HepG2 (cell line): ENCODE measurements around the gene OCSTAMP. TPM values are rescaled to one million over a fixed set of nuclear protein-coding genes. Genes with fewer than 3 reads are reported as not detected.

ENCODE experiments used
- EHMT2 ChIP-seq: fragments of 200-600 bp; sonication (generic); IDR thresholded peaks from 2 replicates; pipeline ENCODE4 v1.7.0; 2017; ENCODE audit warnings: antibody characterized with exemption, low read depth, low read length, borderline replicate concordance
- HNF4A ChIP-seq: sonication (generic); formaldehyde crosslinking; IDR thresholded peaks from 2 replicates; pipeline ENCODE4 v1.4.0; 2020; ENCODE audit warnings: missing genetic modification reagents
- HOXD1 ChIP-seq: sonication (generic); formaldehyde crosslinking; IDR thresholded peaks from 2 replicates; pipeline ENCODE4 v1.5.0; 2020; ENCODE audit warnings: missing genetic modification reagents
- JDP2 ChIP-seq: sonication (generic); formaldehyde crosslinking; IDR thresholded peaks from 2 replicates; pipeline ENCODE4 v1.8.1; 2022; ENCODE audit warnings: missing genetic modification reagents, borderline replicate concordance
- NCOR1 ChIP-seq: fragments of 200-600 bp; sonication (generic); IDR thresholded peaks from 2 replicates; pipeline ENCODE4 v1.7.0; 2017; ENCODE audit warnings: antibody characterized with exemption, low read length, borderline replicate concordance
- TBX3 ChIP-seq: fragments of 450-650 bp; IDR thresholded peaks from 2 replicates; pipeline ENCODE4 v1.6.1; 2017; ENCODE audit warnings: antibody characterized with exemption, mild to moderate bottlenecking, inconsistent platforms, borderline replicate concordance
- ZFYVE20 ChIP-seq: sonication (generic); formaldehyde crosslinking; IDR thresholded peaks from 2 replicates; pipeline ENCODE4 v1.8.0; 2023; ENCODE audit warnings: low read depth, mild to moderate bottlenecking, moderate library complexity, missing genetic modification reagents, borderline replicate concordance
- ZNF44 ChIP-seq: sonication (generic); formaldehyde crosslinking; IDR thresholded peaks from 2 replicates; pipeline ENCODE4 v1.5.1; 2020; ENCODE audit warnings: mild to moderate bottlenecking, missing genetic modification reagents
- ZNF766 ChIP-seq: sonication (generic); formaldehyde crosslinking; IDR thresholded peaks from 2 replicates; pipeline ENCODE4 v1.5.0; 2020; ENCODE audit warnings: missing genetic modification reagents, borderline replicate concordance
- ZSCAN20 ChIP-seq: sonication (generic); formaldehyde crosslinking; IDR thresholded peaks from 2 replicates; pipeline ENCODE4 v1.4.0; 2020; ENCODE audit warnings: missing genetic modification reagents, mild to moderate bottlenecking, borderline replicate concordance
- polyA plus RNA-seq, 8 experiments: library from polyadenylated mRNA; depleted of rRNA in 3 of 8; stranded (reverse) in 7 of 8; unstranded in 1 of 8; fragments of >200 nt; fragmentation: Illumina TruSeq in 4 of 8; extraction: Trizol in 4 of 8; gene quantifications; 2 replicates each; pipeline versions ENCODE4 v1.2.1 to v1.2.3, GENCODE V29; 2011 to 2016; ENCODE audit warnings: low read depth in 4 of 8, missing spikeins in 1 of 8, mixed read lengths in 1 of 8; ENCODE audit not compliant: insufficient read depth in 1 of 8
- total RNA-seq, 5 experiments: library from RNA; depleted of rRNA; stranded (reverse); fragments of >200 nt; fragmentation: Illumina TruSeq; extraction: Trizol; gene quantifications; 2 replicates each; pipeline ENCODE4 v1.2.3, GENCODE V29; 2016; ENCODE audit warnings: low read depth in 1 of 5
- TF ChIP-seq, protein P1 (sequence below), 2 experiments: sonication (generic) in 1 of 2; formaldehyde crosslinking in 1 of 2; IDR thresholded peaks; 2 replicates each; pipeline versions ENCODE4 v1.6.1 to v1.9.0; 2014 to 2022; ENCODE audit warnings: antibody characterized with exemption in 1 of 2, borderline replicate concordance in 1 of 2, inconsistent platforms in 1 of 2, low read depth in 1 of 2, missing genetic modification reagents in 1 of 2
- TF ChIP-seq, protein P2 (sequence below): sonication (generic); formaldehyde crosslinking; IDR thresholded peaks from 2 replicates; pipeline ENCODE4 v1.8.0; 2022; ENCODE audit warnings: mild to moderate bottlenecking, missing genetic modification reagents; ENCODE audit not compliant: insufficient replicate concordance
- TF ChIP-seq, protein P3 (sequence below): IDR thresholded peaks from 2 replicates; pipeline ENCODE4 v1.6.1; 2016; ENCODE audit warnings: mild to moderate bottlenecking, missing biosample characterization, missing genetic modification reagents
- TF ChIP-seq, protein P4 (sequence below): sonication (generic); formaldehyde crosslinking; IDR thresholded peaks from 2 replicates; pipeline ENCODE4 v1.4.0; 2020; ENCODE audit warnings: missing genetic modification reagents, borderline replicate concordance

The OCSTAMP gene
- total and polyA plus RNA-seq, 2 of the 13 experiments (the other 11 are each of a cell fraction or from before 2014, with no cell fraction given): not detected

DNA sequence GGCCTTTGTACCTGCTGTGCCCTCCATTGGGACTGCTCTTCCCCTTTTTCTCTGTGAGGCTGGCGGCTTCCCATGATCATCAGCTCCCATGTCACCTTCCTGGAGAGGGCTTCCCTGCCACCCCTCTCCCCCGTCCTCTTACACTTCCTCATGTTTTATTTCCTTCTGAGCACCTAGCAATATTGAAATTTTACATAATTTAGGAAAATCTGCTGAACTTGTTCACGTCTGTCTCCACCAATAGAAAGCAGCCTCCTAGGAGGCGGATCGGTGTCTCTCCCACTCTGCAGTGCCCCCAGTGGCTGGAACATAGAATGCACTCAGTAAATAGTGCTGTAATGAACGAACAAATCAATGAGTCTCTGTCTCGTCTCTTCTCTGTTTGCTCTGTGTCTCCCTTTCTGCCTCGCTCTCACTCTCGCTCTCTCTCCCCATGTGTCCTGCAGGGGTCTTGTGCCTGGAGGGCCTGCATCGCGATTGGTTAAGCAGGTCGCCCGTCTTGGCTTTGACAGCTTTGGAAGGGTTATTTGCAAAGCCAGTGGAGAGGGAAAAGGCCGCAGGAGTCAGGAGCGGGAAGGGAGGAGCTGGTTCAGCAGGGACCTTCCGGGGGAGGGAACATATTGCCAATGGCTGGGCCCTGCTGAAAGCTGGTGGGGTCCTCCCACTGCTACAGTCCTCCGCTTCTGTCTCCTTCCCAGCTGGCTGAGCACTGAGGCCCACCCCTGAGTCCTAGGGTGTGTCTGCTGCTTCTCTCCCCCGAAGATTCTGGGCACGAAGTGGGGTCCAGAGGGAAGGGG lies 12.1 kb upstream of the OCSTAMP start (continued):
- TF ChIP-seq, protein P1, sequence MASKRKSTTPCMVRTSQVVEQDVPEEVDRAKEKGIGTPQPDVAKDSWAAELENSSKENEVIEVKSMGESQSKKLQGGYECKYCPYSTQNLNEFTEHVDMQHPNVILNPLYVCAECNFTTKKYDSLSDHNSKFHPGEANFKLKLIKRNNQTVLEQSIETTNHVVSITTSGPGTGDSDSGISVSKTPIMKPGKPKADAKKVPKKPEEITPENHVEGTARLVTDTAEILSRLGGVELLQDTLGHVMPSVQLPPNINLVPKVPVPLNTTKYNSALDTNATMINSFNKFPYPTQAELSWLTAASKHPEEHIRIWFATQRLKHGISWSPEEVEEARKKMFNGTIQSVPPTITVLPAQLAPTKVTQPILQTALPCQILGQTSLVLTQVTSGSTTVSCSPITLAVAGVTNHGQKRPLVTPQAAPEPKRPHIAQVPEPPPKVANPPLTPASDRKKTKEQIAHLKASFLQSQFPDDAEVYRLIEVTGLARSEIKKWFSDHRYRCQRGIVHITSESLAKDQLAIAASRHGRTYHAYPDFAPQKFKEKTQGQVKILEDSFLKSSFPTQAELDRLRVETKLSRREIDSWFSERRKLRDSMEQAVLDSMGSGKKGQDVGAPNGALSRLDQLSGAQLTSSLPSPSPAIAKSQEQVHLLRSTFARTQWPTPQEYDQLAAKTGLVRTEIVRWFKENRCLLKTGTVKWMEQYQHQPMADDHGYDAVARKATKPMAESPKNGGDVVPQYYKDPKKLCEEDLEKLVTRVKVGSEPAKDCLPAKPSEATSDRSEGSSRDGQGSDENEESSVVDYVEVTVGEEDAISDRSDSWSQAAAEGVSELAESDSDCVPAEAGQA (IDR thresholded peaks at IDR 0.05; ENCODE audit: low read depth): no peak
- TF ChIP-seq, protein P1 (CRISPR knock-in tag; IDR thresholded peaks at IDR 0.05; ENCODE audit: borderline replicate concordance): no peak; the same call in 1 of the 2 replicates
- TF ChIP-seq, protein P2, sequence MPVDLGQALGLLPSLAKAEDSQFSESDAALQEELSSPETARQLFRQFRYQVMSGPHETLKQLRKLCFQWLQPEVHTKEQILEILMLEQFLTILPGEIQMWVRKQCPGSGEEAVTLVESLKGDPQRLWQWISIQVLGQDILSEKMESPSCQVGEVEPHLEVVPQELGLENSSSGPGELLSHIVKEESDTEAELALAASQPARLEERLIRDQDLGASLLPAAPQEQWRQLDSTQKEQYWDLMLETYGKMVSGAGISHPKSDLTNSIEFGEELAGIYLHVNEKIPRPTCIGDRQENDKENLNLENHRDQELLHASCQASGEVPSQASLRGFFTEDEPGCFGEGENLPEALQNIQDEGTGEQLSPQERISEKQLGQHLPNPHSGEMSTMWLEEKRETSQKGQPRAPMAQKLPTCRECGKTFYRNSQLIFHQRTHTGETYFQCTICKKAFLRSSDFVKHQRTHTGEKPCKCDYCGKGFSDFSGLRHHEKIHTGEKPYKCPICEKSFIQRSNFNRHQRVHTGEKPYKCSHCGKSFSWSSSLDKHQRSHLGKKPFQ: no peak
- TF ChIP-seq, protein P3, sequence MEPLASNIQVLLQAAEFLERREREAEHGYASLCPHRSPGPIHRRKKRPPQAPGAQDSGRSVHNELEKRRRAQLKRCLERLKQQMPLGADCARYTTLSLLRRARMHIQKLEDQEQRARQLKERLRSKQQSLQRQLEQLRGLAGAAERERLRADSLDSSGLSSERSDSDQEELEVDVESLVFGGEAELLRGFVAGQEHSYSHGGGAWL (CRISPR knock-in tag): peak; percentile 59; the same call in 1 of the 2 replicates
- no peak for TF ChIP-seq HOXD1 (CRISPR knock-in tag)
- TF ChIP-seq TBX3: peak; percentile 63; the same call in 1 of the 2 replicates
- no peak for TF ChIP-seq ZSCAN20 (CRISPR knock-in tag)
- TF ChIP-seq ZNF44: peak; percentile 97
- TF ChIP-seq ZFYVE20 (CRISPR knock-in tag): no peak; the same call in 1 of the 2 replicates
- TF ChIP-seq NCOR1: no peak
- no peak for TF ChIP-seq JDP2 (CRISPR knock-in tag)
- TF ChIP-seq EHMT2: no peak
- no peak for TF ChIP-seq HNF4A (CRISPR knock-in tag)
- TF ChIP-seq, protein P4, sequence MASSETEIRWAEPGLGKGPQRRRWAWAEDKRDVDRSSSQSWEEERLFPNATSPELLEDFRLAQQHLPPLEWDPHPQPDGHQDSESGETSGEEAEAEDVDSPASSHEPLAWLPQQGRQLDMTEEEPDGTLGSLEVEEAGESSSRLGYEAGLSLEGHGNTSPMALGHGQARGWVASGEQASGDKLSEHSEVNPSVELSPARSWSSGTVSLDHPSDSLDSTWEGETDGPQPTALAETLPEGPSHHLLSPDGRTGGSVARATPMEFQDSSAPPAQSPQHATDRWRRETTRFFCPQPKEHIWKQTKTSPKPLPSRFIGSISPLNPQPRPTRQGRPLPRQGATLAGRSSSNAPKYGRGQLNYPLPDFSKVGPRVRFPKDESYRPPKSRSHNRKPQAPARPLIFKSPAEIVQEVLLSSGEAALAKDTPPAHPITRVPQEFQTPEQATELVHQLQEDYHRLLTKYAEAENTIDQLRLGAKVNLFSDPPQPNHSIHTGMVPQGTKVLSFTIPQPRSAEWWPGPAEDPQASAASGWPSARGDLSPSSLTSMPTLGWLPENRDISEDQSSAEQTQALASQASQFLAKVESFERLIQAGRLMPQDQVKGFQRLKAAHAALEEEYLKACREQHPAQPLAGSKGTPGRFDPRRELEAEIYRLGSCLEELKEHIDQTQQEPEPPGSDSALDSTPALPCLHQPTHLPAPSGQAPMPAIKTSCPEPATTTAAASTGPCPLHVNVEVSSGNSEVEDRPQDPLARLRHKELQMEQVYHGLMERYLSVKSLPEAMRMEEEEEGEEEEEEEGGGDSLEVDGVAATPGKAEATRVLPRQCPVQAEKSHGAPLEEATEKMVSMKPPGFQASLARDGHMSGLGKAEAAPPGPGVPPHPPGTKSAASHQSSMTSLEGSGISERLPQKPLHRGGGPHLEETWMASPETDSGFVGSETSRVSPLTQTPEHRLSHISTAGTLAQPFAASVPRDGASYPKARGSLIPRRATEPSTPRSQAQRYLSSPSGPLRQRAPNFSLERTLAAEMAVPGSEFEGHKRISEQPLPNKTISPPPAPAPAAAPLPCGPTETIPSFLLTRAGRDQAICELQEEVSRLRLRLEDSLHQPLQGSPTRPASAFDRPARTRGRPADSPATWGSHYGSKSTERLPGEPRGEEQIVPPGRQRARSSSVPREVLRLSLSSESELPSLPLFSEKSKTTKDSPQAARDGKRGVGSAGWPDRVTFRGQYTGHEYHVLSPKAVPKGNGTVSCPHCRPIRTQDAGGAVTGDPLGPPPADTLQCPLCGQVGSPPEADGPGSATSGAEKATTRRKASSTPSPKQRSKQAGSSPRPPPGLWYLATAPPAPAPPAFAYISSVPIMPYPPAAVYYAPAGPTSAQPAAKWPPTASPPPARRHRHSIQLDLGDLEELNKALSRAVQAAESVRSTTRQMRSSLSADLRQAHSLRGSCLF (CRISPR knock-in tag): no peak
- TF ChIP-seq ZNF766: no peak
